Endodermal cell (in vitro differentiated cells): ENCODE results near the gene LSP1. TPM values are rescaled to one million over a fixed set of nuclear protein-coding genes. Genes with fewer than 3 reads are reported as not detected.
"Not testable (repeated sequence)": the region's sequence is repeated elsewhere in the genome, so short reads cannot be mapped to it uniquely, and the experiment has no call there.

Experiments
- DNase-seq: peaks from one replicate; pipeline ENCODE4 v3.0.0-alpha.2; 2017
- H3K27ac ChIP-seq: 2 replicates; pipeline ENCODE4 v1.5.1; 2013; ENCODE audit warnings: mild to moderate bottlenecking, low read depth, low read length, moderate library complexity
- H3K27me3 ChIP-seq: 2 replicates; pipeline ENCODE4 v1.6.1; 2013; ENCODE audit warnings: mild to moderate bottlenecking, low read length, moderate library complexity; ENCODE audit not compliant: insufficient read depth, control insufficient read depth, poor library complexity, severe bottlenecking
- H3K36me3 ChIP-seq: 2 replicates; pipeline ENCODE4 v1.7.0; 2013; ENCODE audit warnings: mild to moderate bottlenecking, low read length, moderate library complexity; ENCODE audit not compliant: control insufficient read depth, insufficient read depth
- H3K4me1 ChIP-seq: one replicate; pipeline ENCODE4 v1.7.0; 2013; ENCODE audit warnings: low read length; ENCODE audit not compliant: control insufficient read depth, insufficient read depth
- H3K4me3 ChIP-seq: 2 replicates; pipeline ENCODE4 v1.5.1; 2013; ENCODE audit warnings: mild to moderate bottlenecking, low read length, moderate library complexity
- H3K9ac ChIP-seq: 2 replicates; pipeline ENCODE4 v1.6.1; 2013; ENCODE audit warnings: mild to moderate bottlenecking, low read length, moderate library complexity; ENCODE audit not compliant: poor library complexity, severe bottlenecking; ENCODE audit errors: extremely low read depth
- H3K9me3 ChIP-seq: 2 replicates; pipeline ENCODE4 v1.6.1; 2013; ENCODE audit warnings: mild to moderate bottlenecking, low read length, moderate library complexity; ENCODE audit not compliant: control insufficient read depth
- H3K27ac Mint-ChIP-seq: 2 replicates; pipeline ENCODE4 v1.8.0; 2020; ENCODE audit warnings: mixed read lengths
- H3K27me3 Mint-ChIP-seq: 2 replicates; pipeline ENCODE4 v1.8.0; 2021; ENCODE audit warnings: mild to moderate bottlenecking, mixed read lengths; ENCODE audit not compliant: insufficient read depth
- H3K36me3 Mint-ChIP-seq: 2 replicates; pipeline ENCODE4 v1.8.0; 2020; ENCODE audit warnings: low read depth, mixed read lengths
- H3K4me1 Mint-ChIP-seq: 2 replicates; pipeline ENCODE4 v1.8.0; 2020; ENCODE audit warnings: mixed read lengths
- H3K4me3 Mint-ChIP-seq: 2 replicates; pipeline ENCODE4 v1.8.0; 2020; ENCODE audit warnings: mild to moderate bottlenecking, moderate library complexity, mixed read lengths
- H3K9me3 Mint-ChIP-seq: 2 replicates; pipeline ENCODE4 v1.8.0; 2020; ENCODE audit warnings: mild to moderate bottlenecking, mixed read lengths
- WGBS, 2 experiments: methylation state at CpG; one replicate each; pipeline versions ENCODE4 v1.1.5 to v1.1.7; 2013; ENCODE audit warnings: missing lambda C conversion rate in 2 of 2, mixed read lengths in 1 of 2; ENCODE audit not compliant: insufficient coverage in 1 of 2, insufficient read length in 1 of 2; 5-methylcytosine and 5-hydroxymethylcytosine counted together
- total RNA-seq, 2 donors: library from RNA; stranded (reverse); fragmentation: NEBNext Ultra II Directional in 1 of 2; extraction: Animal tissue kit (Norgen Biotek cat#: 25700) in 1 of 2; gene quantifications; 2 replicates in 1 of 2; 3 replicates in 1 of 2; pipeline ENCODE4 v1.2.1, GENCODE V29; 2021
- TF ChIP-seq, protein P1 (sequence below): fragments of 200-600 bp; sonication (generic); conservative IDR thresholded peaks from 2 replicates; pipeline ENCODE4 v1.5.0; 2021; ENCODE audit warnings: antibody characterized with exemption, mild to moderate bottlenecking

The LSP1 gene
- total RNA-seq, 2 donors from 2014 or later, result not detected

DNA sequence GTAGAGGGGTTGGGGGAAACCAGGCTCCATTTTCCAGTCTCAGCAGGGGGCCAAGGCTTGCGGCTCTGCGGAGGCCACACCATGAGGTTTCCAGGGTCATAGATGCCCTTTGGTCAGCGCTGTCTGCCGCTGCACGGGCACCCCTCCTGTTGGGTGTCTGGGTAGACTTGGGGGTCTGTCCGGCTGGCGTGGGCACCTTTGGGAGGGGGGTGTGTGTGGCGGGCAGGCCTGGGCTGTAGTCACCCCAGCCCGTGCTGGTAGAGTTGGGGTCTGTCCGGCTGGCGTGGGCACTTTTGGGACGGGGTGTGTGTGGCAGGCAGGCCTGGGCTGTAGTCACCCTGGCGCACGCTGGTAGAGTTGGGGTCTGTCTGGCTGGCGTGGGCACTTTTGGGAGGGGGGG lies 18.6 kb downstream of the LSP1 start:
- no peaks in the 10 kb centered on the region for H3K27me3 ChIP-seq
- Mint-ChIP-seq H3K4me3 (no peak overlapping the region), H3K27ac (no peak overlapping the region), H3K9me3 (no peaks in the 10 kb centered on the region), H3K27me3 (peaks cover 12% of the 10 kb centered on the region), H3K4me1 (no peaks in the 10 kb centered on the region), H3K36me3 (no peaks in the 10 kb centered on the region)
- no peak overlapping the region for H3K27ac ChIP-seq
- H3K9ac ChIP-seq, result no peak overlapping the region
- no peaks in the 10 kb centered on the region for H3K4me1 ChIP-seq
- no peak overlapping the region for H3K4me3 ChIP-seq
- H3K36me3 ChIP-seq, result no peaks in the 10 kb centered on the region
- no peaks in the 10 kb centered on the region for H3K9me3 ChIP-seq
- TF ChIP-seq, protein P1, sequence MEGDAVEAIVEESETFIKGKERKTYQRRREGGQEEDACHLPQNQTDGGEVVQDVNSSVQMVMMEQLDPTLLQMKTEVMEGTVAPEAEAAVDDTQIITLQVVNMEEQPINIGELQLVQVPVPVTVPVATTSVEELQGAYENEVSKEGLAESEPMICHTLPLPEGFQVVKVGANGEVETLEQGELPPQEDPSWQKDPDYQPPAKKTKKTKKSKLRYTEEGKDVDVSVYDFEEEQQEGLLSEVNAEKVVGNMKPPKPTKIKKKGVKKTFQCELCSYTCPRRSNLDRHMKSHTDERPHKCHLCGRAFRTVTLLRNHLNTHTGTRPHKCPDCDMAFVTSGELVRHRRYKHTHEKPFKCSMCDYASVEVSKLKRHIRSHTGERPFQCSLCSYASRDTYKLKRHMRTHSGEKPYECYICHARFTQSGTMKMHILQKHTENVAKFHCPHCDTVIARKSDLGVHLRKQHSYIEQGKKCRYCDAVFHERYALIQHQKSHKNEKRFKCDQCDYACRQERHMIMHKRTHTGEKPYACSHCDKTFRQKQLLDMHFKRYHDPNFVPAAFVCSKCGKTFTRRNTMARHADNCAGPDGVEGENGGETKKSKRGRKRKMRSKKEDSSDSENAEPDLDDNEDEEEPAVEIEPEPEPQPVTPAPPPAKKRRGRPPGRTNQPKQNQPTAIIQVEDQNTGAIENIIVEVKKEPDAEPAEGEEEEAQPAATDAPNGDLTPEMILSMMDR, result no peak
- WGBS, 2 experiments, result 94 to 100% methylated on average over 2 to 15 of the region's 15 CpGs
- DNase-seq, result no peak

DNA sequence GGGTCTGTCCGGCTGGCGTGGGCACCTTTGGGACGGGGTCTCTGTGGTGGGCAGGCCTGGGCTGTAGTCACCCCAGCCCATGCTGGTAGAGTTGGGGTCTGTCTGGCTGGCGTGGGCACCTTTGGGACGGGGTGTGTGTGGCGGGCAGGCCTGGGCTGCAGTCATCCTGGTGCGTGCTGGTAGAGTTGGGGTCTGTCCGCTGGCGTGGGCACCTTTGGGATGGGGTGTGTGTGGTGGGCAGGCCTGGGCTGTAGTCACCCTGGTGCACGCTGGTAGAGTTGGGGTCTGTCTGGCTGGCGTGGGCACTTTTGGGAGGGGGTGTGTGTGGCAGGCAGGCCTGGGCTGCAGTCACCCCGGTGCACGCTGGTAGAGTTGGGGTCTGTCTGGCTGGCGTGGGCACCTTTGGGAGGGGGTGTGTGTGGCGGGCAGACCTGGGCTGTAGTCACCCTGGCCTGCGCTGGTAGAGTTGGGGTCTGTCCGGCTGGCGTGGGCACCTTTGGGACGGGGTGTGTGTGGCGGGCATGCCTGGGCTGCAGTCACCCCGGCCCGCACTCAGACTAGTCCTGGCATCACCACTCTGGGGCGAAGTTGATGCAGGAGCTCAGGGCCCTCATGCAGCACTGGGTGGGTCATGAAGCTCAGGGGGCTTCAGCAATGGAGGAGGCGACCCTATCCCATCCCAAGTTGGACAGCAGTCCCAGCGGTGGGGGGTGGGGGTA lies 19.5 kb downstream of the LSP1 start:
- H3K9me3 Mint-ChIP-seq, result no peaks in the 10 kb centered on the region
- no peaks in the 10 kb centered on the region for H3K36me3 Mint-ChIP-seq
- no peak for DNase-seq
- Histone ChIP-seq H3K9ac (no peak overlapping the region), H3K9me3 (no peaks in the 10 kb centered on the region), H3K36me3 (no peaks in the 10 kb centered on the region), H3K27me3 (no peaks in the 10 kb centered on the region), H3K4me1 (no peaks in the 10 kb centered on the region), H3K4me3 (no peak overlapping the region), H3K27ac (no peak overlapping the region)
- H3K27ac Mint-ChIP-seq, result no peak overlapping the region
- H3K4me3 Mint-ChIP-seq, result no peak overlapping the region
- no peaks in the 10 kb centered on the region for H3K4me1 Mint-ChIP-seq
- TF ChIP-seq, protein P1, result no peak
- peaks cover 12% of the 10 kb centered on the region for H3K27me3 Mint-ChIP-seq
- WGBS, 2 experiments, result 88 to 100% methylated on average over 5 to 25 of the region's 25 CpGs

- 68 to 73% methylated on average over 4 to 11 of the region's 11 CpGs for WGBS, 2 experiments
- DNase-seq, result no peak
- no peak overlapping the region for H3K27ac ChIP-seq
- H3K4me3 ChIP-seq, result no peak overlapping the region
- Mint-ChIP-seq H3K27me3 (peaks cover 12% of the 10 kb centered on the region), H3K36me3 (no peaks in the 10 kb centered on the region), H3K27ac (no peak overlapping the region), H3K9me3 (no peaks in the 10 kb centered on the region), H3K4me3 (no peak overlapping the region), H3K4me1 (no peaks in the 10 kb centered on the region)
- no peak overlapping the region for H3K9ac ChIP-seq
- no peaks in the 10 kb centered on the region for H3K9me3 ChIP-seq
- H3K36me3 ChIP-seq, result no peaks in the 10 kb centered on the region
- no peaks in the 10 kb centered on the region for H3K4me1 ChIP-seq
- TF ChIP-seq, protein P1, result no peak
- H3K27me3 ChIP-seq, result no peaks in the 10 kb centered on the region
These were observed 20.3 kb downstream of the LSP1 start for GRCh38 chr11:1873048-1873812.

DNA sequence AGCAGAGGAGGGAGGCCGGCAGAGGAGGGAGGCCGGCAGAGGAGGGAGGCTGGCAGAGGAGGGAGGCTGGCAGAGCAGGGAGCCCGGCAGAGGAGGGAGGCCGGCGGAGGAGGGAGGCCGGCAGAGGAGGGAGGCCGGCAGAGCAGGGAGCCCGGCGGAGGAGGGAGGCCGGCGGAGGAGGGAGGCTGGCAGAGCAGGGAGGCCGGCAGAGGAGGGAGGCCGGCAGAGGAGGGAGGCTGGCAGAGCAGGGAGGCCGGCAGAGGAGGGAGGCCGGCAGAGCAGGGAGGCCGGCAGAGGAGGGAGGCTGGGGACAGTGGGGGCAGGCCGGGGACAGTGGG lies 20.9 kb downstream of the LSP1 start:
- not testable (repeated sequence) for H3K4me3 ChIP-seq, H3K27ac Mint-ChIP-seq, H3K4me3 Mint-ChIP-seq, H3K9ac ChIP-seq, H3K4me1 Mint-ChIP-seq, H3K36me3 Mint-ChIP-seq, DNase-seq, H3K9me3 Mint-ChIP-seq, H3K36me3 ChIP-seq, H3K27me3 ChIP-seq, H3K4me1 ChIP-seq, H3K27ac ChIP-seq, H3K9me3 ChIP-seq
- H3K27me3 Mint-ChIP-seq, result peaks cover 12% of the 10 kb centered on the region
- 84 to 85% methylated on average over 4 to 15 of the region's 17 CpGs for WGBS, 2 experiments

DNA sequence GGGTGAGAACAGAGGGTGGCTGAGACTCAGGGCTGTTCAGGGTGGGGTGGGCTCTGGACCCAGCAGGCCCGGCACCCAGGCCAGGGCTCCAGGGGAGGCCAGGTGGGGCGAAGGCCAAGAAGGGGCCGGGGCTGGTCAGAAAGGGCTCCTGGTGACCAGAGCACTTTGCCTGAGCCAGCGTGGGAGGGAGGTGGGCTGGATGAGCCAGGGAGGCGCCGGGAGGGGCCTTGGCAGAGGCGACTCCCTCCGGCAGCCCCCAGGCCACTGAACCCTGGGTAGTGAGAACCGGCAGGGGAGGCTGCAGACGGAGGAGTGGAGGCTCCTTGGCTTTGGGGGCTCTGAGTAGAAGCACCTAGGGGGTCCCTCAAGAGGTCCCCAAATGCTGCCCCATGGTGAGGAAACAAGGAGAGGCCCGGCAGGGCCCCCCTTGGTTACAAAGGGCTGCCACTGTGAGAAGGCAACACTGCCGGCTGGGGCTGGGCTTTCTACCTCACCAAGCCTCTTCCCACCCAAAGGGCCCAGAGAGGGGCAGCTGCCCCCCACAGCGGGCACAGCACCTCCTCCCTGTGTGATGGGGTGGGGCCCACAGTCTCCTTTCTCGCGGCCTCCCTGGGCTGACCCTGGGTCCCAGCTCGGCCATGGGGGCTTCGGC lies 21.7 kb downstream of the LSP1 start:
- not testable (repeated sequence) for H3K36me3 ChIP-seq, H3K27me3 Mint-ChIP-seq, H3K4me1 Mint-ChIP-seq, H3K4me3 ChIP-seq, H3K9me3 ChIP-seq, DNase-seq, H3K27ac Mint-ChIP-seq, H3K27me3 ChIP-seq, H3K27ac ChIP-seq, H3K9me3 Mint-ChIP-seq, H3K9ac ChIP-seq, H3K4me1 ChIP-seq, H3K4me3 Mint-ChIP-seq, H3K36me3 Mint-ChIP-seq
- WGBS, 2 experiments, result 80 to 89% methylated on average over 4 to 17 of the region's 17 CpGs
